PC-3 (cell line): ENCODE results near the gene SEMA4B. TPM values are rescaled to one million over a fixed set of nuclear protein-coding genes. Genes with fewer than 3 reads are reported as not detected.

Source experiments
- ATAC-seq: fragments of 200-7000 bp; cut with Tn5 transposase; 2 replicates; pipeline ENCODE4 v1.9.1; 2020; ENCODE audit warnings: mild to moderate bottlenecking, moderate library complexity
- BruUV-seq: library from RNA; stranded (reverse); fragments of 400-500 nt; replicated peaks from 2 replicates; lab custom pipeline; 2021; lab: Mats Ljungman, UMichigan
- CTCF ChIA-PET: fragments of 300-600 bp; sonication (Branson Sonifier 250); formaldehyde crosslinking; loops from one replicate; lab custom pipeline; 2022; ENCODE audit warnings: antibody characterized with exemption; lab: Charles Lee
- POLR2A ChIA-PET: fragments of 300-600 bp; sonication (Branson Sonifier 250); formaldehyde crosslinking; loops from one replicate; lab custom pipeline; 2022; ENCODE audit warnings: antibody characterized with exemption; ENCODE audit not compliant: unreplicated experiment; lab: Charles Lee
- DNase-seq: peaks from one replicate; pipeline ENCODE4 v3.0.0-alpha.2; 2015
- H2AFZ ChIP-seq: fragments of 300-600 bp; sonication (generic); 2 replicates; pipeline ENCODE4 v1.6.0; 2016; ENCODE audit warnings: antibody characterized with exemption, low read length
- H3F3A ChIP-seq: fragments of 300-600 bp; sonication (generic); one replicate; pipeline ENCODE4 v1.6.0; 2017; ENCODE audit warnings: antibody characterized with exemption, low read length, control low read depth, mild to moderate bottlenecking; ENCODE audit not compliant: unreplicated experiment
- H3K27ac ChIP-seq: fragments of 300-600 bp; sonication (generic); 2 replicates; pipeline ENCODE4 v1.5.1; 2016; ENCODE audit warnings: mild to moderate bottlenecking, low read length
- H3K27me3 ChIP-seq: fragments of 300-600 bp; sonication (generic); 2 replicates; pipeline ENCODE4 v1.6.1; 2016; ENCODE audit warnings: low read length, mixed read lengths
- H3K36me3 ChIP-seq: fragments of 300-600 bp; sonication (generic); 2 replicates; pipeline ENCODE4 v1.6.1; 2016; ENCODE audit warnings: low read depth, mixed run types, low read length, mixed read lengths
- H3K4me1 ChIP-seq: fragments of 300-600 bp; sonication (generic); 2 replicates; pipeline ENCODE4 v1.5.1; 2016; ENCODE audit warnings: low read length; ENCODE audit not compliant: insufficient read depth
- H3K4me2 ChIP-seq: fragments of 300-600 bp; sonication (generic); 2 replicates; pipeline ENCODE4 v1.6.0; 2016; ENCODE audit warnings: low read length
- H3K4me3 ChIP-seq: fragments of 300-600 bp; sonication (generic); 2 replicates; pipeline ENCODE4 v1.5.1; 2016; ENCODE audit warnings: mild to moderate bottlenecking, low read length, mixed read lengths
- H3K79me2 ChIP-seq: fragments of 300-600 bp; sonication (generic); 2 replicates; pipeline ENCODE4 v1.6.1; 2017; ENCODE audit warnings: low read length, mixed read lengths
- H3K9ac ChIP-seq: fragments of 300-600 bp; sonication (generic); 2 replicates; pipeline ENCODE4 v1.6.0; 2016; ENCODE audit warnings: mild to moderate bottlenecking, low read length
- H3K9me2 ChIP-seq: fragments of 300-600 bp; sonication (generic); replicated peaks from 2 replicates; pipeline ENCODE4 v1.6.1; 2016; ENCODE audit warnings: mixed run types, low read length, mixed read lengths
- H3K9me3 ChIP-seq: fragments of 300-600 bp; sonication (generic); 2 replicates; pipeline ENCODE4 v1.6.1; 2016; ENCODE audit warnings: low read length, mixed read lengths
- H4K20me1 ChIP-seq: fragments of 300-600 bp; sonication (generic); 2 replicates; pipeline ENCODE4 v1.6.1; 2016; ENCODE audit warnings: low read length, mixed read lengths
- EZH2 ChIP-seq: fragments of 300-600 bp; sonication (generic); IDR thresholded peaks from one replicate; pipeline ENCODE4 v1.6.1; 2017; ENCODE audit warnings: antibody characterized with exemption, mild to moderate bottlenecking, low read length; ENCODE audit not compliant: unreplicated experiment
- EZH2phosphoT487 ChIP-seq: fragments of 300-600 bp; sonication (generic); IDR thresholded peaks from 2 replicates; pipeline ENCODE4 v1.6.1; 2018; ENCODE audit warnings: mild to moderate bottlenecking, antibody characterized with exemption, low read length, borderline replicate concordance
- intact Hi-C: fragments of 100-400 bp; cut with micrococcal nuclease; formaldehyde crosslinking; loops from 2 replicates; pipeline ENCODE4 v1.9.0; 2023
- total RNA-seq: library from RNA; depleted of rRNA; stranded (reverse); fragments of >200 nt; gene quantifications from 2 replicates; pipeline ENCODE4 v1.2.3, GENCODE V29; 2014
- TF ChIP-seq, protein P1 (sequence below): fragments of 300-600 bp; sonication (generic); conservative IDR thresholded peaks from 2 replicates; pipeline ENCODE4 v1.5.1; 2017; ENCODE audit warnings: antibody characterized with exemption, low read depth, mild to moderate bottlenecking, low read length

Gene SEMA4B
- total RNA-seq, 1 experiment from 2014 or later, result 114 TPM

DNA sequence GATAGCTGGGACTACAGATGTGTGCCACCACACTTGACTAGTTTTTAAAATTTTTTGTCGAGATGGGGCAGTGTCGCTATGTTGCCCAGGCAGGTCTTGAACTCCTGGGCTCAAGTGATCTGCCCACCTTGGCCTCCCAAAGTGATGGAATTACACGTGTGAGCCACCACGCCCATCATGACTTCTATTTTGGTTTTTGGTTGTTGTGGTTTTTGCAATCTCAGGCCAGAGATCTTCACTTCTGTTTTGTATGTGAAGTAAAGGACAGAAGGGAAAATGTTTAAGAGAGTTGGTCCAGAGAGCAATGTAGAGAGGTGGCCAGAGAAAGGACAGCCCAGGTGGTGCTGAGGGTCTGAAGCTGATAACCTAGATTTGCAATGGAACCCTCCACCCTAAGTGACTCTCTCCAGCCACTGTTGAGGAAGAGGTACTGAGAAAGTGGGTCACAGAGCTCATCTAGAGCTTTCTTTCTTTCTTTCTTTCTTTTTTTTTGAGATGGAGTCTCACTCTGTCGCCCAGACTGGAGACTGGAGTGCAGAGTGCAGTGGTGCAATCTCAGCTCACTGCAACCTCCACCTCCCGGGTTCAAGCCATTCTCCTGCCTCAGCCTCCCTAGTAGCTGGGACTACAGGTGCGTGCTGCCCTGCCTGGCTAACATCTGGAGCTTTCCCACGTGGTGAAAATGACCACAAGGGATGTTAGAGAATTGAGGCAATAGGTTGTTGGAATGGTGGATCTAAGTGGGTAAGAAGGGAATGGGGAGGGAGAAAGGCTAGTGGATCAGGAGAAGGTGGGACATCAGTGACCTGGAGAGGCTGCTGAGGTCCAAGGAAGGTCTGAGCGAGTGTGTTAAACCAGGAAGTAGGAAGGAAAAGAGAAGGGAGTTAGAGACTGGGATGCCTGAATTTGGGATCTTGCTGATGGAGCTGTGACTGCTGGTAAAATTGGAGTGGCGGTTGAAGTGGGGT, 22.4 kb upstream of the SEMA4B start:
- Histone ChIP-seq H3K27ac (no peak overlapping the region), H3K4me1 (peaks cover 5% of the 10 kb centered on the region), H3K79me2 (no peaks in the 10 kb centered on the region), H3K9me3 (no peaks in the 10 kb centered on the region), H4K20me1 (no peaks in the 10 kb centered on the region), H3F3A (no peaks in the 10 kb centered on the region), H3K4me3 (no peak overlapping the region), H3K36me3 (no peaks in the 10 kb centered on the region), H3K9me2 (no peaks in the 10 kb centered on the region), H2AFZ (no peak overlapping the region), H3K4me2 (no peak overlapping the region), H3K9ac (no peak overlapping the region), H3K27me3 (no peaks in the 10 kb centered on the region)
- intact Hi-C loops, result no loop called here
- DNase-seq (no peak), ATAC-seq (no peak)
- BruUV-seq, result no TSS peak
- ChIA-PET POLR2A (no interaction called here), CTCF (interaction anchor here (0.6 kb wide), 1 partner anchor 22 kb away, joined by 3 read pairs; no protein-coding TSS in a partner anchor)
- TF ChIP-seq EZH2, result no peak
- no peak for TF ChIP-seq EZH2phosphoT487
- TF ChIP-seq, protein P1, sequence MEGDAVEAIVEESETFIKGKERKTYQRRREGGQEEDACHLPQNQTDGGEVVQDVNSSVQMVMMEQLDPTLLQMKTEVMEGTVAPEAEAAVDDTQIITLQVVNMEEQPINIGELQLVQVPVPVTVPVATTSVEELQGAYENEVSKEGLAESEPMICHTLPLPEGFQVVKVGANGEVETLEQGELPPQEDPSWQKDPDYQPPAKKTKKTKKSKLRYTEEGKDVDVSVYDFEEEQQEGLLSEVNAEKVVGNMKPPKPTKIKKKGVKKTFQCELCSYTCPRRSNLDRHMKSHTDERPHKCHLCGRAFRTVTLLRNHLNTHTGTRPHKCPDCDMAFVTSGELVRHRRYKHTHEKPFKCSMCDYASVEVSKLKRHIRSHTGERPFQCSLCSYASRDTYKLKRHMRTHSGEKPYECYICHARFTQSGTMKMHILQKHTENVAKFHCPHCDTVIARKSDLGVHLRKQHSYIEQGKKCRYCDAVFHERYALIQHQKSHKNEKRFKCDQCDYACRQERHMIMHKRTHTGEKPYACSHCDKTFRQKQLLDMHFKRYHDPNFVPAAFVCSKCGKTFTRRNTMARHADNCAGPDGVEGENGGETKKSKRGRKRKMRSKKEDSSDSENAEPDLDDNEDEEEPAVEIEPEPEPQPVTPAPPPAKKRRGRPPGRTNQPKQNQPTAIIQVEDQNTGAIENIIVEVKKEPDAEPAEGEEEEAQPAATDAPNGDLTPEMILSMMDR, result no peak

DNA sequence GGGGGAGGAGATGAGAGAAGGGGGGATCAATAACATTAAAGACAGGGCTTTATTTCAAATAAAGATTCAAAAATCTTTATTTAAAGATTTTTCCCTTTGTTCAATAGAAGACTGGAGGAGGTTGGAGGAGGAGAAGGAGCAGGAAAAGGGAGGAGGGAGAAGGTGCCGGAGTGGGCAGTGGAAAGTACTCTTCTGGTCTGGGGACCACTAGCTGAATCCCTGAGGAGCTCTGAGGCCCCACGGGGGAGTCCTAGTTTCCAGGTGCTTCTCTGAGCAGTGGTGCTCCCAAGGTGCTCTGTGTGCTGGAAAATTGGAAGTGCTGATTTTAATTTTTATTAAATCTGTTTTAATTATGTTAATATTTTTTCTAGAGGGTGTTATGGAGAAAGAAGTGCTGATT, 19.4 kb upstream of the SEMA4B start:
- no peaks in the 10 kb centered on the region for H4K20me1 ChIP-seq
- DNase-seq (no peak), ATAC-seq (no peak)
- ChIA-PET POLR2A (no interaction called here), CTCF (no interaction called here)
- TF ChIP-seq EZH2 (no peak), EZH2phosphoT487 (no peak)
- TF ChIP-seq, protein P1, result no peak
- H3F3A ChIP-seq, result no peaks in the 10 kb centered on the region
- no peak overlapping the region for H3K9ac ChIP-seq
- no peak overlapping the region for H3K4me2 ChIP-seq
- no TSS peak for BruUV-seq
- no peaks in the 10 kb centered on the region for H3K9me2 ChIP-seq
- H3K4me1 ChIP-seq, result peaks cover 19% of the 10 kb centered on the region
- peaks cover 14% of the 10 kb centered on the region for H3K79me2 ChIP-seq
- H3K4me3 ChIP-seq, result no peak overlapping the region
- no peaks in the 10 kb centered on the region for H3K27me3 ChIP-seq
- intact Hi-C loops, result no loop called here
- H3K9me3 ChIP-seq, result no peaks in the 10 kb centered on the region
- no peaks in the 10 kb centered on the region for H3K36me3 ChIP-seq
- H2AFZ ChIP-seq, result no peak overlapping the region
- H3K27ac ChIP-seq, result no peak overlapping the region
